Choroid plexus epithelial cell (primary cell): Measurements from ENCODE around the gene PRMT5.
"Not testable (repeated sequence)": the region's sequence is repeated elsewhere in the genome, so short reads cannot be mapped to it uniquely, and the experiment has no call there.

ENCODE experiments used
- DNase-seq: peaks from one replicate; pipeline ENCODE4 v3.0.0-alpha.2; 2010; ENCODE audit warnings: low read depth
- H3K4me3 ChIP-seq: 2 replicates; pipeline ENCODE4 v1.5.1; 2011; ENCODE audit warnings: low read depth, mild to moderate bottlenecking, control low read depth, low read length, moderate library complexity
- TF ChIP-seq, protein P1 (sequence below): conservative IDR thresholded peaks from 2 replicates; pipeline ENCODE4 v1.5.1; 2011; ENCODE audit warnings: low read depth, mild to moderate bottlenecking, control low read depth, inconsistent platforms, low read length, moderate library complexity

The PRMT5 gene

DNA sequence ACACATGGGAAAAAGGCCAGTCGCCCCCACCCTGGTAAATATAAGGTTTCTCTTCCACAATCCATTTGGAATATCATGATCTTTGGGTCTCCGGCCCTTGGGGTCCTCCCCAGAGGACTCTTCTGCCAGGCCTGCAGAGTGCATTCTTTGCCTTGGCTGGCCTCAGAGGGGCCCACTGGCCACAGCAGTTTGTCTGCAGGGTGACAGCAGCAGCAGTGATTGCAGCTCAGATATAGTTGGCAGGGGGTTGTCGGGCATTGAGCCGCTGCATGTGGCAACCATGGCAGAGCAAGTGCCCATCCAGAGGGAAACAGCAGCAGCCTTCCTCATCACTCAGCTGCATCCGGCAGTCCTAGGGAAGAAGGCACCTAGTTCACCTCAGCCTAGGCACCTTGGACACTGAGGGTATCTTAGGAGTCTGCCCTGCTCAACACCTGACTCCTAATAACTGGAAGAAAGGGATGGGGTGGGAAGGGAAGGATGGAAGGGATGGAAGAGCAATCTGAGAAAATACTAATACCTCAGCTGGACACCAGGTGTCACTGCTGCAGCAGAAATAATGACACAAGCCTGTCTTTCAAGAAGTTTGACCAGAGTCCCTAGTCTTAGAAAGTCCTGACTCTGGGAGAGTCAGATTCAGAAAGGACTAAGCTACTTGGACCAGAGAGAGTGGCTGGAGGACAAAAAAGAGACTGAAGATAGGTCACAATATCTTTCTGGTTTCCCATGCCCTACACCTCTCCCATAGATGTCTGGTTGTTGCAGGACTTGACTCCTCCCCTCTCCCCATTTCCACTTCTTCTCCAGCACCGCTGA is 44.2 kb upstream of the PRMT5 start:
- H3K4me3 ChIP-seq, result no peak overlapping the region
- TF ChIP-seq, protein P1, sequence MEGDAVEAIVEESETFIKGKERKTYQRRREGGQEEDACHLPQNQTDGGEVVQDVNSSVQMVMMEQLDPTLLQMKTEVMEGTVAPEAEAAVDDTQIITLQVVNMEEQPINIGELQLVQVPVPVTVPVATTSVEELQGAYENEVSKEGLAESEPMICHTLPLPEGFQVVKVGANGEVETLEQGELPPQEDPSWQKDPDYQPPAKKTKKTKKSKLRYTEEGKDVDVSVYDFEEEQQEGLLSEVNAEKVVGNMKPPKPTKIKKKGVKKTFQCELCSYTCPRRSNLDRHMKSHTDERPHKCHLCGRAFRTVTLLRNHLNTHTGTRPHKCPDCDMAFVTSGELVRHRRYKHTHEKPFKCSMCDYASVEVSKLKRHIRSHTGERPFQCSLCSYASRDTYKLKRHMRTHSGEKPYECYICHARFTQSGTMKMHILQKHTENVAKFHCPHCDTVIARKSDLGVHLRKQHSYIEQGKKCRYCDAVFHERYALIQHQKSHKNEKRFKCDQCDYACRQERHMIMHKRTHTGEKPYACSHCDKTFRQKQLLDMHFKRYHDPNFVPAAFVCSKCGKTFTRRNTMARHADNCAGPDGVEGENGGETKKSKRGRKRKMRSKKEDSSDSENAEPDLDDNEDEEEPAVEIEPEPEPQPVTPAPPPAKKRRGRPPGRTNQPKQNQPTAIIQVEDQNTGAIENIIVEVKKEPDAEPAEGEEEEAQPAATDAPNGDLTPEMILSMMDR, result peak; percentile 74
- peak; percentile 80 for DNase-seq

DNA sequence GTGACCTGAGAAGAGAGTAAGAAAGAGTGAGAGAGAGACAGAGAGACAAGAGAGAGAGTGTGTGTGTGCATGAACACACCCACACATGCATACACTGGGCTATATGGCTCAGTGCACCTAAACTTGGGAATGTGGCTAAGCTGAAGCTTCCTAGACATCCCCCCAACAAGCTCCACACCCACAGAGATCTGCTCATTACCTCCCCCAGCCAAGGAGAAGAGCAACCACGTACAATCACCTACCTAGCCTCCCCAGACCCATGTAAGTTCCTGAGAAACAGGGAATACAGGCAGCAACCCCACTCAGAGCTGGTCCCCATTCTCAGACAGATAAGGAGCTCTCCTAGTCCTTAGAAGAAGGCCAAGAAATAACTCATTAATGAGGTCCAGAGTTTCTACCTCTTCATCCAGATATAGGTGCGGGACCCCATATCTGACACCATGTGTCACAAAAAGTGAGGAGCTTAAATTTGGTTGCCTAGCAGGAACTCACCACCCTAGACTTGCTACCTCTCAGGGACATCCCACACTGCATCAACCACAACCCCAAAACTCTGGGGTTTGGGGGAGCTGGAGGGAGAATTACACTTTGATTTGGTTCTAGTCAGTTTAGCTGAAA is 43.2 kb upstream of the PRMT5 start:
- TF ChIP-seq, protein P1, result no peak
- no peak overlapping the region for H3K4me3 ChIP-seq
- no peak for DNase-seq

DNA sequence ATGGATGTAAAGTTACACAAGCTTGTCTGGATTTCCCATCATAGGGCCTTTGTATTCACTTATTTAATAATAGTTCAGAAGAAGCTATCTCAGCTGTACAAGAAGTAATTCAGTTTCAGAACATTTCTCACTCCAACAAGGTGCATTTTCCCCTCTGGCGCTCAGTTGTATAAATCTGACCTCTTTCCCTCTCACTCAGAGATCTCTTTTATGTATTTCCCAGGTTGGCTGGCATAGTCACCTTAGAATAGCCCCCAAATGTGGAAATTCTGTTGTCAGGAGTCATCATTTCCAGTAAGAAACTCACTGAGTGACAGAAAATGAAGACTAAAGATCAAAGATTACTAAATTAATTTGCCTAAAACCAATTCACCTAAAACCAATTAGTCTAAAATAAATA is 42.0 kb upstream of the PRMT5 start:
- TF ChIP-seq, protein P1, result no peak
- no peak for DNase-seq
- no peak overlapping the region for H3K4me3 ChIP-seq

DNA sequence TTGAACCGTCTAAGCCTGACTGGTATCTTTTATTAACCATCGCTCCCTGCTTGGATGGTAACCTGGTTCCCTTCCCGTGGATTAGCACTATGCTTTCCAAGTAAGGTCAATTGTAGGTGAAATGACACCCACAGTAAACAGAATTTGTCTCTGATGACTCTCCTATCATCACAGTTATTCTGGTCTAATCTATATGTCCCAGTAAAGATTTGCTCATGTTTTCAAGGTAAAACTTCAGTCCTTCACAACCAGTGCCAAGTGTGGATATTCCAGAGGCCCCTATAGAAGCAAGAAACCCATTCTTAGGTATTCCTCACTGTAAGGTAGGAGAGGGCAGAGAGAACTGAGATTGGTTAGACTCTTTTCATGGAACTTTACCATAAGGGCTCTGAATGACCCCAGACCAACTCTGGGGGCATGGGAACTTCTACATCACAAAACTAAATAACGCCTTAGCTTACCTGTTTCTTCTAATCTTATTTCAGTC is 37.6 kb upstream of the PRMT5 start:
- TF ChIP-seq, protein P1, result no peak
- DNase-seq, result no peak
- no peak overlapping the region for H3K4me3 ChIP-seq

DNA sequence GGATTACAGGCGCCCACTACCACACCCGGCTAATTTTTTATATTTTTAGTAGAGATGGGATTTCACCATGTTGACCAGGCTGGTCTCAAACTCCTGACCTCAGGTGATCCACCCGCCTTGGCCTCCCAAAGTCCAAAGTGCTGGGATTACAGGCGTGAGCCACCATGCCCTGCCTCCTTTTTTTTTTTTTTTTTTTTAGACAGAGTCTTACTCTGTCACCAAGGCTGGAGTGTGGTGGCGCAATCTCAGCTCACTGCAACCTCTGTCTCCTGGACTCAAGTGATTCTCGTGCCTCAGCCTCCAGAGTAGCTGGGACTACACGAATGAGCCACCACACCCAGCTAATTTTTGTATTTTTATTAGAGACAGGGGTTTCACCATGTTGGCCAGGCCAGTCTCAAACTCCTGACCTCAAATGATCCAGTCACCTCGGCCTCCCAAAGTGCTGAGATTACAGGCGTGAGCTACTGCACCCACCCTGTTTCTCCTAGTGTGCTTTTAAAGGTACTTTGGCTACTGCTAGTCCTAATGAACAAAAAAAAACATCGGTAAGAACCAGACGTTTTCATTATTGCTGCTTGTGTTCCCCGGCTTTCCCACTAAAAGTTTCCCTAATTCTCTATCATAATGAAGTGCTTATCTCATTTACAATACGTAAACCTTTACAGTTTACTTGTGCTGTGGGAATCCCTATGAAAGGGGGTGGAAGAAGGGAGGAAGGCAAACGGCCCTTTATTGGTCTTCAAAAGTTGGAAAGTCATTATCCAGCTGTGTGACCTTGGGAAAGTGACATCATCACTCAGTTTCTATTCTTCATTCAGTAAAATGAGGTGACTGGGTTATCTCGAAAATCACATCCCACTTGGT is 37.0 kb upstream of the PRMT5 start:
- DNase-seq, H3K4me3 ChIP-seq: not testable (repeated sequence)

DNA sequence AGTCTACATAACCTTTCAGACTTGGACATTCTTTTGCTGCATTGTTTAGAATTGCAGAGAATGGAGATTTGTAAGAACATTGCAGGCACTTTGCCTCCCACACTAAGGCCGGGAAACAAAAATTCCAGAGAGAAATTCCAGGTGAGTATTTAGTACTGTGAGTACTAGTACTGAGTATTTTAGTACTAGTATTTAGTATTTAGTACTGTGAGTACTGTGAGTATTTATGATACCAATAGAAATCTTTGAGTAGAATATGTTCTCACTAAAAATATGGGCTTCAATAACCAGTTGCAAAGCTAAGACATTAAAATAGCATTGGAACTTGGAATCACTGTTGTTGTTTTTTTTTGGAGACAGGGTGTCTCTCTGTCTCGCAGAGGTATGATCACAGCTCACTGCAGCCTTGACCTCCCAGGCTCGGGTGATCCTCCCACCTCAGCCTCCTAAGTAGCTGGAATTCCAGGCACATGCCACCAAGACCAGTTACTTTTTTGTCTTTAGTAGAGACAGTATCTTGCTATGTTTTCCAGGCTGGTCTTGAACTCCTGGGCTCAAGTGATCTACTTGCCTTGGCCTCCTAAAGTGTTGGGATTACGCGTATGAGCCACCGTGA is 33.0 kb upstream of the PRMT5 start:
- TF ChIP-seq, protein P1, result no peak

More for the DNA sequence above, 33.0 kb upstream of the PRMT5 start:
- no peak for DNase-seq
- no peak overlapping the region for H3K4me3 ChIP-seq
